ENCODE results near the gene MYH4.

The MYH4 gene

DNA sequence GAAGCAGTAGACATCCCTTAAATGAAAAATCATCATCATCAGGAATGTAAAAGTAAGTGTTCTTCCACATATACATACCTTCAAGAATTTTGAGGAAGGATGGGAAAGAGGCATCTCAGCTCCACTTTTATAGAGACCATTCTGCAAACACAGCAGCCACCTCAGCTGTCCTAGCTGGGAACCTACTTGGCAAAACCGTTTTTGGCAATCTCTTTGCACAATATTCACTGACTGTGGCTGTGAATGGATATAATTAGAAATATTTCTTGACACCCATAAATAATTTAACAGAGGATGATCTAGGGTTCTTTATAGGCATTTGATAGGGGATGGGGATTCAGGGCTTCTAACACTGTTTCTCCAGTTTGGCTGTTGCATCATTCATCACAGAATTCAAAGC, at the start of gene MYH4:
MYH4 (minus strand) TSS at position 101 of the 400 bp plus-strand sequence. CDS start 2,814 bp downstream, outside the sequence.
- no peak for DNase-seq (ENCODE audit: low read depth in 2 of 2)

- DNase-seq (ENCODE audit: low read depth in 2 of 2), result no peak
Observed at GRCh38 chr17:10518271-10519037, 49.1 kb upstream of the MYH4 start, which contains the start of gene MYH1. MYH1 (minus strand) TSS chr17:10518542; CDS start chr17:10516642, 1,900 bp downstream.

DNA sequence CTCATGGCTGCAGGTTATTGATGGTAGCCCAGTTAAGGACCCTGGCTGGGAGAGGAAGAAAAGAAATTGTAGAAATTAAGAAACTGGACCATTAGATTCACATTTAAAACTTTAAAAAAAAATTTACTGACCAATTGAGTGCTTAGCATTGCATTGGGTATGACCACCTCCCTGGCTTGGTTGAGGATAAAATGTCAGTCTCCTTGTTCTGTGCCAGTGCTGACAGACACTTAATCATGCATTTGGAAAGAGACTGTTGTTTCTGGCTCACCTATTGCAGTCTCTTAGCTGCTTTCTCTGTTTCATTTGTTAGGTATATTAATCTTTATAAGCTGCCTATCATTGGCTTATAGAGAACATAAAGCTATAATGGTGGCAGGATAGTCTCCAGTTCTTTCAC, 47.3 kb upstream of the MYH4 start:
- DNase-seq (ENCODE audit: low read depth in 2 of 2), result no peak

DNA sequence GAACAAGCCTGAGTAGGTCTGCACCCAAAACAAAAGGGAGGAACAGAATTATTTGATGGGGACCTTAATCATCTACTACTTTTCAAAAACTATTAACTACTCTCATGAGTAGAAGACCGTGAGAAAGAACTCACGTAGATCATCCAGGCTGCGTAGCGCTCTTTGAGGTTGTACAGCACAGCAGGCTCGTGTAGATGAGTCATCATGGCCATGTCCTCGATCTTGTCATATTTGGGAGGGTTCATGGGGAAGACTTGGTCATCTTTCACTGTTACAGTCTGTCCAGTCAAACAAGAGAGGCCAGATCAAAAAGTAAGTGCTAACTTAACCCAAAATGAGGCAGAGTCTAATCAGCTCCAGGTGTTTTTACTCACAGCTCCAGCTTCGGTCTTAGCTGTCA, 46.7 kb upstream of the MYH4 start:
- no peak for DNase-seq (ENCODE audit: low read depth in 2 of 2)

GRCh38 chr17:10513299-10514067, 44.1 kb upstream of the MYH4 start:
- DNase-seq (ENCODE audit: low read depth in 2 of 2), result no peak

- no peak for DNase-seq (ENCODE audit: low read depth in 2 of 2)
Observed at GRCh38 chr17:10512856-10513255, 43.5 kb upstream of the MYH4 start.

GRCh38 chr17:10499950-10500349, 30.6 kb upstream of the MYH4 start:
- DNase-seq (ENCODE audit: low read depth in 2 of 2), result no peak

DNA sequence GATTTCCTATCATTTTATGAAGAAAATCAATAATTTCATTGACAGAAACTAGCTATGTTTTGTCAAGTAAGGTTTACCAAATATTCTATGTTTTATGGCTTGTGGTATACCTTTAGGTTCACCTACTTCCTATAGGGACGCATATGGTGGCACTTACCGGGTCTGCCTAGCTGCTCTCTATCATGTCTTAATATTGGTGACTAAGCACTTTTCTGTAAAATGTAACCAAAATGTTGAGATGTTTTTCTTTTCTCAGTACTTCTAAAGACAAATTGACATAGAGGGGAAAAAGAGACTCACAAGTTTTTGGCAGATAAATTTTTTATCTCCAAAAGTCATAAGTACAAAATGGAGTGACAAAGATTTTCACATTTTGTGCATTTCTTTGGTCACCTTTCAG, 22.6 kb upstream of the MYH4 start:
- no peak for DNase-seq (ENCODE audit: low read depth in 2 of 2)

DNA sequence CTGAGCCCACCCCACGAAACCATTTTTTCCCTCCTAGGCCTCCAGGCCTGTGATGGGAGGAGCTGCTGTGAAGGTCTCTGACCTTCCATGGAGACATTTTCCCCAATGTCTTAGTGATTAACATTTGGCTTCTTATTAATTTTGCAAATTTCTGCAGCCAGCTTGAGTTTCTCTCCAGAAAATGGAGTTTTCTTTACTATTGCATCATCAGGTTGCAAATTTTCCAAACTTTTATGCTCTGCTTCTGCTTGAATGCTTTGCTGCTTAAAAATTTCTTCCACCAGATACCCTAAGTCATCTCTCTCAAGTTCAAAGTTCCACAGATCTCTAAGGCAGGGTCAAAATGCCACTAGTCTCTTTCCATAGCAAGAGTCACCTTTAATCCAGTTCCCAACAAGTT, 12.9 kb upstream of the MYH4 start:
- no peak for DNase-seq (ENCODE audit: low read depth in 2 of 2)

DNA sequence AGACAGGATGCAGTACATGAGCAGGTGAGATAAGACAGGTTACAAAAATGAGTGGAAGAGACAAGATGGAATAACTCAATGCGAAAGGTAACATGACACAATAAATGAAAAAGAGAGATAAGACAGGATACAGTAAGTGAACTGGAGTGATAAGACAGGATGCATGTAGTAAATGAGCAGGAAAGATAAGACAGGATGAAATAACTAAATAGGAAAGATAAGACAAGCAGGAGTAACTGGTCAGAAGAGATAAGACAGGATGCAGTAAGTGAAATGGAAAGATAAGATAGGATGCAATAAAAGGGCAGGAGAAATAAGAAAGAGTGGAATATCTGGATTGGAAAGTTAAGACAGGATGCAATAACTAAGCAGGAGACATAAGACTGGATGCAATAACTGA, 8.3 kb upstream of the MYH4 start:
- DNase-seq (ENCODE audit: low read depth in 2 of 2), result no peak

DNA sequence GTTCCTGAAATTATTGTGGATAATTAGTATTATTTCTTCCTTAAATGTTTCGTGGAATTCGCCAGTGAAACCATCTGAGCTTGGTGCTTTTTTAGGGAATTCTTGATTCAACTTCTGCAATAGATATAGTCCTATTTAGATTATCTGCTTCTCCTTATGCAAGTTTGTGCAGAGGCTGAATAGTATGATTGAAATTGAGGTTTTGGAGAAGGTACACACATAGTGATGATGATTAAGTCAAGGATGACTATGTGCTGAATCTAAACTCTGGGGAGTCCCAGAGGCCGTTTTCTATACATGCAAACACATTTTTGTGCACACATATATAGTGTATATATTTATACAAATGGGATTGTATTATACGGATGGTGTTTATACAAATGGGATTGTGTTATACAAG, 5.2 kb upstream of the MYH4 start:
- no peak for DNase-seq (ENCODE audit: low read depth in 2 of 2)

- no peak for DNase-seq (ENCODE audit: low read depth in 2 of 2)
Observed at GRCh38 chr17:10471858-10472257, 2.5 kb upstream of the MYH4 start.

- DNase-seq (ENCODE audit: low read depth in 2 of 2), result no peak
Observed at GRCh38 chr17:10463402-10463801, 6.0 kb downstream of the MYH4 start.

DNA sequence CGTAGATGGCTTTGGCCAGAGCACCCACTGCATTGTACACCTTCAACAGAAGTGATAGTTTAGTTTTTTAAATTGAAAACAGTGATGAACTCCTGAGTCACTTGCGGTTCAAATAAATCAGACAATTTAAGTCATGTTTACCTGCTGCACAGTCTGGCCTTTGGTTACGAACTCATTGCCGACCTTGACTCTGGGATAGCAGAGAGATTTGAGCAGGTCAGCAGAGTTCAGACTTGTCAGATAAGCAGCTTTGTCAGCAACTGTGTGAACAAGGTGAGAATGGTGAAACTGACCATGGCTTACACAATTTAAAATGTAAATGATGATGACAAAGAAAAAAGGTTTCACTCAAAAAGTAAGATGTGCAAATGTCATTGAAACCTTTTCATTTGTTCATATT, 9.3 kb downstream of the MYH4 start:
- no peak for DNase-seq (ENCODE audit: low read depth in 2 of 2)

- no peak for DNase-seq (ENCODE audit: low read depth in 2 of 2)
Observed at GRCh38 chr17:10458701-10459100, 10.7 kb downstream of the MYH4 start.

DNA sequence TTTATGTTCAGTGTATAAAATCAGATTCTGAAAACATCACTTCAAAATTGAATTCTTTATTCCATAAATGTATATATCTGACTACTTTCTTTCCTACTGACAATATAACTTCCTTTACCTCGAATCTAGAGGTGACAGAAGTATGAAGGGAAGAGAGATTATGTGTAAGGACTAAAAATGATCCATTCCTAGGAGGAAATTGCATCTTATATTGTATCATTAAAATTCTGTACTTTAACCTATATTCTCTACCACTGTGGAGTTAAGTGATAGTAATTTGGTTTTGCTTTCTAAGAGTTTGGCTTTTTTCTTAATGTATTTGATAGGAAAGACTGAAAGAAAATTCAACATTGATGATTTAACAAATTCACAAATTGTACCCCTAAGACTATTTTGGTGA, 11.4 kb downstream of the MYH4 start:
- DNase-seq (ENCODE audit: low read depth in 2 of 2), result no peak

DNA sequence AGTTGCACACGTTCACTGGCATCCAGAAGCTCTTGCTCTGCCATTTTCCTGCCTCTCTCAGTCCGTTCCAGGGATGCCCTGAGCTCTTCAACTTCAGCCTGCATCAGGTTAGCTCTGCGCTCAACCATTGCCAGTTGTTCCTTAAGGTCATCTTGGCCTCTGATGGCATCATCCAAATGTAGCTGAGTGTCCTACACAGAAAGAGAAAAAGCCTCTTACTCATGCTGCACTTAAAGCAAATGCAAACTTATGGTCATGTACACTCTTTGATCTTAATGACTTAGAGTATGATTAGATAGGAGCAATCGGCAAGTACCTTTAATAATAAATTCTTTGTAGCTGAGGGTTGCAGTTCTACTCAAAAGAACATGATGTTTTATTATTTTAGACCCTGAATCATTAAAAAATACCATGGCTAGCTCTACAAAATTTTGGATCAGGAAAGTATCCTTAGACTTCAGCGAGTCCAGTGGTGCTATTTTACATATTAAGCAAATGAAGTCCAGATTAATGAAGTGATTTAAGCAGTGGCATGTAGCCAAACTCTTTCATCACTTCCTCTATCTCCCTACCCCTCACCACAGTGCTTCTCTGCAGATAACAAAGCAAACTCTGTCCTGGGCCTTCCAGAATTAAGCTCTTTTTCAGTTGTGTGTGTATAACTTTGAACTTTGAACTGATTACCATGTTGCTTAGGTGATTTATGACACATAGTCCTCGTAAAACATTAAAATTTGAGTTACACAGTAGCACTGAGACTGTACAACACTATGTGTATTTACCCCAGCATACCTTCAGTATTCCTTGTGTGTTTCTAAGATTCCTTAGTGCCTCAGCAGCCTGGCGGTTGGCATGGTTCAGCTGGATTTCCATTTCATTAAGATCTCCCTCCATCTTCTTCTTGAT, 22.1 kb downstream of the MYH4 start:
- DNase-seq (ENCODE audit: low read depth in 2 of 2), result no peak

DNA sequence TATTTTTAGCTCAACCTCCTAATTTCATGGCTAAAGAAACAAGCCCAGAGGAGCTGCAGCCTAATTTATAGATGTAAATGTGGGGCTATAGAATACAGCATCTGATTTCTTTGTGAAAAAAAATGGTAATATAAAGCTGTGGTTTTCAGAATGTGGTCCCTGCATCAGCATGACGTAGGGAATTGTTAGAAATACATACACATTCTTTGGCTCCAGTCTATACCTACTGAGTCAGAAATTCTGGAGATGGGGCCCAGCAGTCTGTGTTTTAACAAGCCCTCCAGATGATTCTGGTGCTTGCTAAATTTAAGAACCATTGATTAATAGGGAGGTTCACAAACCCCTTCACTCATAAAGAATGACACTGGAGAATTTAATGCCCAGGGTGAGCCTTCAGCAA, 29.5 kb downstream of the MYH4 start:
- DNase-seq (ENCODE audit: low read depth in 2 of 2), result no peak

- DNase-seq (ENCODE audit: low read depth in 2 of 2), result no peak
Observed at GRCh38 chr17:10435096-10435495, 34.3 kb downstream of the MYH4 start.

DNA sequence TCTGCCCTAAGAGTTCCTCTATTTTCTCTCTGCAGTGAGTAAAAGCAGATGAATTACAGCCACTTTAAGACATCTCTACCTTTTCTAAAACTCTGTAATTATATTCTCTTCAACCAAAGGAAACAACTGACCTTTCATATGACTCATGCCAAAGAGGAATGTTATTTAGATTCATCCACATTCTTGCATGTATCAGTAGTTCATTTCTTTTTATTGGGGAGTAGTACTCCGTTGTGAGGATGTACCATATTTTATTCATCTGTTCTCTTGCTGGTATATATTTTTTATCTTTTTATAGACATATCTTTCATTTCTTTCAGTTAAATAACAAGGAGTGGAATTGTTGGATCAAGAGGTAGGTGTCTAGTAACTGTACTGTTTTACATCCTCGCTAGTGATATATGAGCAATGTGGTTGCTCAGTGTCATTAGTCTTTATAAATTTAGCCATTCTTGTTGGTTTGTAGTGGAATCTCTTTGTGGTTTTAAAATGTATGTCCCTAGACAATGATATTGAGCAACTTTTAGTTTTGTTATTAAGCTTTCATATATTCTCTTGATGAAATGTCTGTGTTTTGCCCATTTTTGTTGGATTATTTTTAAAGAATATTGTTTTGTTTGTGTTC, 39.8 kb downstream of the MYH4 start:
- DNase-seq (ENCODE audit: low read depth in 2 of 2), result no peak

GRCh38 chr17:10428781-10429180, 40.6 kb downstream of the MYH4 start:
- DNase-seq (ENCODE audit: low read depth in 2 of 2), result no peak

Data from stimulated activated CD8-positive, alpha-beta memory T cell treated with anti-CD3 and anti-CD28 coated beads, Interleukin-2, amount 100 ng/mL, for 48 hours (primary cell).